DOHH2 (cell line): ENCODE data around the gene SMOC2.
"Not testable (repeated sequence)": the region's sequence is repeated elsewhere in the genome, so short reads cannot be mapped to it uniquely, and the experiment has no call there.

Experiments used
- H3F3A ChIP-seq: fragments of 200-600 bp; sonication (generic), shearing (Covaris generic); 2 replicates; pipeline ENCODE4 v1.6.0; 2016; ENCODE audit warnings: antibody characterized with exemption, mild to moderate bottlenecking; ENCODE audit not compliant: control insufficient read depth, insufficient read depth
- H3K27ac ChIP-seq: fragments of 200-600 bp; sonication (generic); 2 replicates; pipeline ENCODE4 v1.5.1; 2014; ENCODE audit warnings: low read depth, mild to moderate bottlenecking, low read length, moderate library complexity
- H3K27me3 ChIP-seq: fragments of 200-600 bp; sonication (generic); 2 replicates; pipeline ENCODE4 v1.6.1; 2014; ENCODE audit warnings: mild to moderate bottlenecking, low read length, mixed read lengths; ENCODE audit not compliant: control insufficient read depth
- H3K36me3 ChIP-seq: fragments of 200-600 bp; sonication (generic); 2 replicates; pipeline ENCODE4 v1.6.1; 2014; ENCODE audit warnings: mild to moderate bottlenecking, low read length, moderate library complexity, mixed read lengths; ENCODE audit not compliant: control insufficient read depth
- H3K4me1 ChIP-seq: fragments of 200-600 bp; sonication (generic); 2 replicates; pipeline ENCODE4 v1.6.1; 2014; ENCODE audit warnings: mild to moderate bottlenecking, low read length, mixed read lengths; ENCODE audit not compliant: control insufficient read depth
- H3K4me2 ChIP-seq: fragments of 200-600 bp; sonication (generic); 2 replicates; pipeline ENCODE4 v1.6.0; 2014; ENCODE audit warnings: mild to moderate bottlenecking, low read length, moderate library complexity
- H3K4me3 ChIP-seq: fragments of 200-600 bp; sonication (generic); 2 replicates; pipeline ENCODE4 v1.5.1; 2014; ENCODE audit warnings: mild to moderate bottlenecking, low read length, mixed read lengths
- H3K79me2 ChIP-seq: fragments of 200-600 bp; sonication (generic); 2 replicates; pipeline ENCODE4 v1.6.1; 2014; ENCODE audit warnings: mild to moderate bottlenecking, low read length, mixed read lengths; ENCODE audit not compliant: control insufficient read depth
- H3K9me2 ChIP-seq: fragments of 200-600 bp; sonication (generic); replicated peaks from 2 replicates; pipeline ENCODE4 v1.6.1; 2014; ENCODE audit warnings: mild to moderate bottlenecking, low read length, mixed read lengths; ENCODE audit not compliant: control insufficient read depth
- H3K9me3 ChIP-seq: fragments of 200-600 bp; sonication (generic); 2 replicates; pipeline ENCODE4 v1.6.1; 2014; ENCODE audit warnings: antibody characterized with exemption, low read length, mixed read lengths; ENCODE audit not compliant: control insufficient read depth, insufficient read depth
- H4K20me1 ChIP-seq: fragments of 200-600 bp; sonication (generic); 2 replicates; pipeline ENCODE4 v1.6.0; 2014; ENCODE audit warnings: low read depth, mild to moderate bottlenecking, antibody characterized with exemption, low read length, moderate library complexity; ENCODE audit not compliant: control insufficient read depth, insufficient read depth
- CTCF ChIP-seq: fragments of 200-600 bp; sonication (generic); IDR thresholded peaks from one replicate; pipeline ENCODE4 v1.5.1; 2014; ENCODE audit warnings: antibody characterized with exemption, mild to moderate bottlenecking, low read depth, low read length; ENCODE audit not compliant: poor library complexity, severe bottlenecking
- EZH2phosphoT487 ChIP-seq: fragments of 200-600 bp; sonication (generic); IDR thresholded peaks from 2 replicates; pipeline ENCODE4 v1.6.1; 2017; ENCODE audit warnings: borderline replicate concordance, mild to moderate bottlenecking, antibody characterized with exemption, low read length, moderate library complexity, mixed read lengths

The SMOC2 gene

GRCh38 chr6:168691774-168692173, 250.8 kb downstream of the SMOC2 start:
- TF ChIP-seq CTCF (no peak), EZH2phosphoT487 (no peak)
- no peaks in the 10 kb centered on the region for H3K9me2 ChIP-seq

GRCh38 chr6:168692193-168692914, 251.4 kb downstream of the SMOC2 start:
- no peak for TF ChIP-seq EZH2phosphoT487
- no peak for TF ChIP-seq CTCF
- Histone ChIP-seq H3K36me3 (no peaks in the 10 kb centered on the region), H3F3A (no peaks in the 10 kb centered on the region), H3K4me2 (no peak overlapping the region), H3K27me3 (no peaks in the 10 kb centered on the region), H3K9me2 (no peaks in the 10 kb centered on the region), H4K20me1 (no peaks in the 10 kb centered on the region), H3K27ac (no peak overlapping the region), H3K79me2 (no peaks in the 10 kb centered on the region), H3K4me1 (no peaks in the 10 kb centered on the region), H3K9me3 (no peaks in the 10 kb centered on the region), H3K4me3 (no peak overlapping the region)

More at GRCh38 chr6:168691774-168692173, 250.8 kb downstream of the SMOC2 start:
- no peaks in the 10 kb centered on the region for H3K4me1 ChIP-seq
- no peaks in the 10 kb centered on the region for H3F3A ChIP-seq
- no peak overlapping the region for H3K4me2 ChIP-seq
- H3K79me2 ChIP-seq, result no peaks in the 10 kb centered on the region
- no peak overlapping the region for H3K27ac ChIP-seq
- no peaks in the 10 kb centered on the region for H3K9me3 ChIP-seq
- no peak overlapping the region for H3K4me3 ChIP-seq
- no peaks in the 10 kb centered on the region for H3K27me3 ChIP-seq
- no peaks in the 10 kb centered on the region for H4K20me1 ChIP-seq
- no peaks in the 10 kb centered on the region for H3K36me3 ChIP-seq

- H3K9me2 ChIP-seq, H3K4me2 ChIP-seq, H3K36me3 ChIP-seq, H3K9me3 ChIP-seq, H3F3A ChIP-seq, H3K27me3 ChIP-seq, H3K27ac ChIP-seq, H4K20me1 ChIP-seq, H3K4me1 ChIP-seq, H3K4me3 ChIP-seq, H3K79me2 ChIP-seq: not testable (repeated sequence)
Observed at GRCh38 chr6:168692915-168693257, 251.9 kb downstream of the SMOC2 start.

- H3K27ac ChIP-seq, H3K4me3 ChIP-seq, H3K27me3 ChIP-seq, H3K79me2 ChIP-seq, H4K20me1 ChIP-seq, H3K4me1 ChIP-seq, H3K4me2 ChIP-seq, H3K9me3 ChIP-seq, H3K9me2 ChIP-seq, H3K36me3 ChIP-seq, H3F3A ChIP-seq: not testable (repeated sequence)
Observed at GRCh38 chr6:168694797-168695196, 253.8 kb downstream of the SMOC2 start.
